GM21528 (cell line): ENCODE measurements around the gene NDNF.

Source experiments
- ATAC-seq: cut with Tn5 transposase; IDR thresholded peaks from one replicate; pipeline ENCODE4 v1.9.1; 2021; ENCODE audit warnings: mild to moderate bottlenecking, moderate library complexity; ENCODE audit not compliant: unreplicated experiment, low FRiP score

Gene NDNF

GRCh38 chr4:121018543-121018942 lies 53.8 kb downstream of the NDNF start:
- ATAC-seq, result no peak

DNA sequence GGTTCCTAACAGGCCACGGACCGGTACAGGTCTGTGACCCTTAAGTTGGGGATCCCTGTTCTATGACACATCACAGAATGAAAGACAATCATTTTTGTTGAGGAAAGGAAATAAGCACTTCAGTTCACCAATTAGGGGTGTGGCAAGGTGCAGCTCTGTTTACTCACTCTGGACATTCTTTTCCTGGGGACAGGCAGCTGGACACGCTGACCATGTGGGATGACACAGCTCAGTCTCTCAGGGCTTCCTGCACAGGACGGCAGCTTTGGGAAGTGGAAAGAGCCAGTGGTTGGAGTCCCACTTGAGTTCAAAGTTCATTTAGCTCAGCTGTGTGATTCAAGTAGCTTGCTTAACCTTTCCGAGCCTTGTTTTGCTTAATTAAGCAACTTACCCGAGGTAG lies 55.7 kb downstream of the NDNF start:
- ATAC-seq, result no peak

DNA sequence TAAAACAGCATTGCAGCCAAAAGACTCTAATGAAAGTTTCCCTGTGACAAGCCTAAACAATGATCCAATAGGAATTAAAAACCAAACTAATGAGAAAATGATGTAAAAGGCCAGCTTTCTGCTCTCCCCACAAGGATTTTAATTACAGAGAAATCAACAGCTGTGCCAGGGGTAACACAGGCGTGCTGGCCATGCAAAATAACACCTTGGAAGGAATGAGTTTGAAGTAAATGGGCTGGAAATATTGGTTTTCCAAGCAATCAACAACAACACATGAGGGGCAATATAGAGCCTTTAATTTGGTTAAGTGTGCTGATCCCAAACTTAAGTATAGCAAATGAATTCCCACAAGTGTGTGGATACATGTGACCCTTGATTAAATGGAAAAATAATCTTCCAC lies 56.9 kb downstream of the NDNF start:
- no peak for ATAC-seq

- ATAC-seq, result no peak
Measured at GRCh38 chr4:121014544-121014943, 57.8 kb downstream of the NDNF start.

- ATAC-seq, result no peak
Measured at GRCh38 chr4:121011780-121012340, 60.5 kb downstream of the NDNF start.

- ATAC-seq, result no peak
Measured at GRCh38 chr4:121011138-121011537, 61.2 kb downstream of the NDNF start.

GRCh38 chr4:121009578-121010478 lies 62.5 kb downstream of the NDNF start:
- no peak for ATAC-seq

- no peak for ATAC-seq
Measured at GRCh38 chr4:121007660-121008059, 64.7 kb downstream of the NDNF start.

DNA sequence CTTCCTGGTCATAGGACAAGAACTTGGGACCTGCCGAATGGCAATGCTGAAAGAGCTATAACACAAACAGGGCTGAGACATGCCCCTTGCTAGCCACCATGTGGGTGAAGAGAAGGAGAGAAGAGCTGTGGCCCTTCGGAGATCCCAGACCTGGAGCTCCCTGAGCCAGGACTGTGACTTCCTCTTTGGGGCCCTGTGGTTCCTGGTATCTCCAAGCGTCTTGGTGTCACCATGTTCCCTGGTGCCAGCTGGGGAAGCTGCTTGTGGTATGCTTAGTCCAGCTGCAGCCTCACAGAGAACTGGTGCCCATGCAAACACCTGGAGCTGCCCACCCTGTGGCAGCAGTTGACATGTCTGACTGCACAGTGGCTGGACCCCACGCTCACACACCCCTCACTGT lies 68.5 kb downstream of the NDNF start:
- ATAC-seq, result no peak

- ATAC-seq, result no peak
Measured at GRCh38 chr4:120995266-120996010, 76.9 kb downstream of the NDNF start.

- ATAC-seq, result no peak
Measured at GRCh38 chr4:120994521-120994920, 77.8 kb downstream of the NDNF start.

- ATAC-seq, result no peak
Measured at GRCh38 chr4:120991885-120992284, 80.5 kb downstream of the NDNF start.

GRCh38 chr4:120990246-120990645 lies 82.1 kb downstream of the NDNF start:
- no peak for ATAC-seq
